Coronary artery (tissue), 2 donors: ENCODE measurements around the gene MLX.
"Not testable (repeated sequence)": the region's sequence is repeated elsewhere in the genome, so short reads cannot be mapped to it uniquely, and the experiment has no call there.

Experiments
- DNase-seq: peaks from one replicate; pipeline ENCODE4 v3.0.0-alpha.2; 2017; ENCODE audit warnings: low spot score
- H3K27ac ChIP-seq, 2 donors: fragments of 200-600 bp; sonication (generic); one replicate each; pipeline ENCODE4 v1.5.1; 2016 to 2019
- H3K4me3 ChIP-seq: fragments of 200-600 bp; sonication (generic); 2 replicates; pipeline ENCODE4 v1.5.1; 2016; ENCODE audit warnings: mild to moderate bottlenecking, moderate library complexity
- TF ChIP-seq, protein P1 (sequence below): fragments of 200-600 bp; sonication (generic); IDR thresholded peaks from one replicate; pipeline ENCODE4 v1.5.1; 2019; ENCODE audit warnings: antibody characterized with exemption

Gene MLX

DNA sequence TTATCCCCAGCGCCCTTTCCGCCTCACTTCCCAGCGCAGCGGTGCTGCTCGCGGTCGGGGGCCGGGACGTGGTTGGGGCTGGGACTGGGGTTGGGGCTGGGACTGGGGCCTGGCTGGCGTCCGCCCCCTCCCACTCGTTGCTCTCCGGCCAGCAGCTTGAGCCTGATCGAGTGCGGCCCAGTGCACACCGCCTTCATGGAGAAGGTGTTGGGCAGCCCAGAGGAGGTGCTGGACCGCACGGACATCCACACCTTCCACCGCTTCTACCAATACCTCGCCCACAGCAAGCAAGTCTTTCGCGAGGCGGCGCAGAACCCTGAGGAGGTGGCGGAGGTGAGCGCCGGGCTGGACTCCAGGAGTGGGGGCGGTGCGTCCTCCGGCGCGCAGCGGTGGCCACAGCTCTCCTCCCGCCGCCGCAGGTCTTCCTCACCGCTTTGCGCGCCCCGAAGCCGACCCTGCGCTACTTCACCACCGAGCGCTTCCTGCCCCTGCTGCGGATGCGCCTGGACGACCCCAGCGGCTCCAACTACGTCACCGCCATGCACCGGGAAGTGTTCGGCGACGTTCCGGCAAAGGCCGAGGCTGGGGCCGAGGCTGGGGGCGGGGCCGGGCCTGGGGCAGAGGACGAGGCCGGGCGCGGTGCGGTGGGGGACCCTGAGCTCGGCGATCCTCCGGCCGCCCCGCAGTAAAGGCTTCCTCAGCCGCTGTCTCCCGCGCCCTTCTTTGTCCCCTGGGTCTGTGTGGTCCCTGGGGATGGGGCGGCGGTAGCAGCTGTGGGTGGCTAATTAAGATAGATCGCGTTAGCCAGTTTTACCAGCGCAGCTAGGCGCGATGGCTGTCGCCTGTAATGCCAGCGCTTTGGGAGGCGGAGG is 12.4 kb upstream of the MLX start:
- TF ChIP-seq, protein P1, sequence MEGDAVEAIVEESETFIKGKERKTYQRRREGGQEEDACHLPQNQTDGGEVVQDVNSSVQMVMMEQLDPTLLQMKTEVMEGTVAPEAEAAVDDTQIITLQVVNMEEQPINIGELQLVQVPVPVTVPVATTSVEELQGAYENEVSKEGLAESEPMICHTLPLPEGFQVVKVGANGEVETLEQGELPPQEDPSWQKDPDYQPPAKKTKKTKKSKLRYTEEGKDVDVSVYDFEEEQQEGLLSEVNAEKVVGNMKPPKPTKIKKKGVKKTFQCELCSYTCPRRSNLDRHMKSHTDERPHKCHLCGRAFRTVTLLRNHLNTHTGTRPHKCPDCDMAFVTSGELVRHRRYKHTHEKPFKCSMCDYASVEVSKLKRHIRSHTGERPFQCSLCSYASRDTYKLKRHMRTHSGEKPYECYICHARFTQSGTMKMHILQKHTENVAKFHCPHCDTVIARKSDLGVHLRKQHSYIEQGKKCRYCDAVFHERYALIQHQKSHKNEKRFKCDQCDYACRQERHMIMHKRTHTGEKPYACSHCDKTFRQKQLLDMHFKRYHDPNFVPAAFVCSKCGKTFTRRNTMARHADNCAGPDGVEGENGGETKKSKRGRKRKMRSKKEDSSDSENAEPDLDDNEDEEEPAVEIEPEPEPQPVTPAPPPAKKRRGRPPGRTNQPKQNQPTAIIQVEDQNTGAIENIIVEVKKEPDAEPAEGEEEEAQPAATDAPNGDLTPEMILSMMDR = no peak
- peak overlapping the region; percentile 99 for H3K4me3 ChIP-seq
- peak overlapping the region; percentile 84 to 92 for H3K27ac ChIP-seq
- peak; percentile 91 for DNase-seq

DNA sequence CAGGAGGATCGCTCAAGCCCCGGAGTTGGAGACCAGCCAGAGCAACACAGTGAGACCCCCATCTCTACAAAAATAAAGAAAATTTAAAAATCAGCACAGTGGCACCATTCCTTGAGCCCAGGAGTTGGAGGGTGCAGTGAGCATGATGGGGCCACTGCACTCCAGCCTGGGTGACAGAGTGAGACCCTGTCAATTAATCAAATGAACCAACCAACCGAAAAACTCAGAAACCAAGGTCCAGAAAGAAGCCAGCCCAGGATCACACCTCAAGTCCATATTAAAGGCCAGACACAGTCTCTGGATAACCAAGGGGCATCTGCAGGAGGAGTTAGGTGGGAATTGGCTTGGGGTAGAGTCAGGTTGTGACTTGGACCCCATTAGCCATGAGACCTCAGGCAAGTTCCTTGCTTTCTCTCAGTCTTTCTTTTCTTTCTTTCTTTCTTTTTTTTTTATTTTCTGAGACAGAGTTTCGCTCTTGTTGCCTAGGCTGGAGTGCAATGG is 11.7 kb upstream of the MLX start:
- H3K27ac ChIP-seq = peak overlapping the region; percentile 84 to 92
- DNase-seq = no peak
- peak overlapping the region; percentile 99 for H3K4me3 ChIP-seq
- TF ChIP-seq, protein P1 = no peak

- not testable (repeated sequence) for DNase-seq, H3K27ac ChIP-seq, H3K4me3 ChIP-seq
These were observed 10.8 kb upstream of the MLX start for GRCh38 chr17:42555961-42556617.

- Histone ChIP-seq H3K4me3 (no peak overlapping the region), H3K27ac (no peak overlapping the region)
- DNase-seq = no peak
- TF ChIP-seq, protein P1 = no peak
These were observed 7.8 kb upstream of the MLX start for GRCh38 chr17:42559075-42559474.

DNA sequence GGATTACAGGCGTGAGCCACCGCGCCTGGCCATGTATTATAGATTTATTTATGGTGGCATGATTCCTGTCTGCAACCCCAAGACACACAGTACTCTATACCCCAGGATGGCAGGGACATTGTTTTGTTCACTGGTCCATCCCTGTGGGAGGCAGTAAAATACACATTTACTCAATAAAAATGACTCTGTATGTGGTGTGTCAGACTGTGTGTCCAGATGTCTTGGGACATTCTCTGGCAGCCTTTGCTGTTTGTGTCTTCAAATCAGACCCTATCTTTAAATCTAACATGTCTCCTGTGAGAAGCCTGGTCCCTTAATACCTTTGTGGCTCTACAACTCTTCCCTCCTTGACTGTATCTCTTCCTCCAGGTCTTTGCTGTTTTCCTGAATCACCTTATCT is 6.7 kb upstream of the MLX start:
- TF ChIP-seq, protein P1 = no peak
- Histone ChIP-seq H3K4me3 (no peak overlapping the region), H3K27ac (no peak overlapping the region)

DNA sequence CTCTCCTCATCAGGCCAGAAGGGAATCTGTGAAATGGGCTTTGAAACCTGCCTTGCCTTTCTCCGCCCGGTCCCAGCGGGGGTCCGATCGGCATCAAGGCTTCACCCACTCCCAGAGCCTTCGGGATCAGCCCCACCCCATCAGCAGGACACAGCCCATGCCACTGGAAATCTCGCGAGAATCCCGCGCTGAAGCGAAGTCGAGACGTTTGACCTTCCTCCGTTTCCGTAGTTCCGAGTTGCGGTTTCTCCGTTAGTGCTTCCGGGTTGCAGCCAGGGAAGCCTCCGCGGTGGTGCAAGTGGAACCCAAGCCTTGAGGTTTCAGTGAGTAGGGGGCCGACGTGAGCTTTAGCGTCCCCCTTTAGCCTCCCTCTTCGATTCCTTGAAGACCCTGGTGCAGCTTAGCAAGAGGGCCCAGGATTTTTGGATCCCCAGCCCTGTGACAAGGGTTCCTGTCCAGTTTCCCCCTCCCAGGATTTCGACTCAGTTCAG is 5.0 kb upstream of the MLX start, which contains the start of gene COASY:
COASY (plus strand) TSS at position 252 of the 491 bp plus-strand sequence. CDS start 475 bp downstream, outside the sequence.
- H3K4me3 ChIP-seq = peak within 1 kb of the TSS; percentile 80
- TF ChIP-seq, protein P1 = no peak
- peak; percentile 97 for DNase-seq
- peak within 1 kb of the TSS; percentile 53 to 93 for H3K27ac ChIP-seq

More for the DNA sequence above, 6.7 kb upstream of the MLX start:
- no peak for DNase-seq

DNA sequence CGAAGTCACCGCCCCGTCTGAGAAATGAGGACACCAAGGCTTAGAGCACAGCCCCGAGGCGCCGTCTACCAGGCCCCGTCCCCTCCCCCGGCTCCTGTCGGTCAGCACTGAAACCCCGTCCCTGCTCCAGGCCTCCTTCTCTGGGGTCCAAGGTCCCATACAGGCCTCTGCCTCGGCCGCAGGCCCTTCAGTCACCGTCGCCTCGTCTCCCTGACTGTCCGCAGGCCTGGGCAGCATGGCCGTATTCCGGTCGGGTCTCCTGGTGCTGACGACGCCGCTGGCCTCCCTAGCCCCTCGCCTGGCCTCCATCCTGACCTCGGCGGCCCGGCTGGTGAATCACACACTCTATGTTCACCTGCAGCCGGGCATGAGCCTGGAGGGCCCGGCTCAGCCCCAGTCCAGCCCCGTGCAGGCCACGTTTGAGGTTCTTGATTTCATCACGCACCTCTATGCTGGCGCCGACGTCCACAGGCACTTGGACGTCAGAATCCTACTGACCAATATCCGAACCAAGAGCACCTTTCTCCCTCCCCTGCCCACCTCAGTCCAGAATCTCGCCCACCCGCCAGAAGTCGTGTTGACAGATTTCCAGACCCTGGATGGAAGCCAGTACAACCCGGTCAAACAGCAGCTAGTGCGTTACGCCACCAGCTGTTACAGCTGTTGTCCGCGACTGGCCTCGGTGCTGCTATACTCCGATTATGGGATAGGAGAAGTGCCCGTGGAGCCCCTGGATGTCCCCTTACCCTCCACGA is 4.3 kb upstream of the MLX start:
- TF ChIP-seq, protein P1 = no peak
- H3K4me3 ChIP-seq = peak overlapping the region; percentile 80
- no peak for DNase-seq
- H3K27ac ChIP-seq = peak overlapping the region; percentile 53 to 93
